GM21619 (cell line): ENCODE results near the gene CXorf49B.
"Not testable (repeated sequence)": the region's sequence is repeated elsewhere in the genome, so short reads cannot be mapped to it uniquely, and the experiment has no call there.

Source experiments
- ATAC-seq: cut with Tn5 transposase; IDR thresholded peaks from one replicate; pipeline ENCODE4 v1.9.1; 2021; ENCODE audit not compliant: unreplicated experiment

The CXorf49B gene

GRCh38 chrX:71763049-71763448, at the start of gene CXorf49B:
CXorf49B (plus strand) TSS chrX:71763349; CDS start chrX:71763424, 75 bp downstream.
- ATAC-seq: not testable (repeated sequence)

- ATAC-seq: not testable (repeated sequence)
Observed at GRCh38 chrX:71714064-71714463, 49.1 kb upstream of the CXorf49B start.

- ATAC-seq: not testable (repeated sequence)
Observed at GRCh38 chrX:71715551-71715950, 47.6 kb upstream of the CXorf49B start.

GRCh38 chrX:71716323-71716722, 46.8 kb upstream of the CXorf49B start:
- not testable (repeated sequence) for ATAC-seq

- ATAC-seq: not testable (repeated sequence)
Observed at GRCh38 chrX:71718185-71718584, 45.0 kb upstream of the CXorf49B start, which contains the start of gene CXorf49. CXorf49 (minus strand) TSS chrX:71718285; CDS start chrX:71718151, 134 bp downstream.

DNA sequence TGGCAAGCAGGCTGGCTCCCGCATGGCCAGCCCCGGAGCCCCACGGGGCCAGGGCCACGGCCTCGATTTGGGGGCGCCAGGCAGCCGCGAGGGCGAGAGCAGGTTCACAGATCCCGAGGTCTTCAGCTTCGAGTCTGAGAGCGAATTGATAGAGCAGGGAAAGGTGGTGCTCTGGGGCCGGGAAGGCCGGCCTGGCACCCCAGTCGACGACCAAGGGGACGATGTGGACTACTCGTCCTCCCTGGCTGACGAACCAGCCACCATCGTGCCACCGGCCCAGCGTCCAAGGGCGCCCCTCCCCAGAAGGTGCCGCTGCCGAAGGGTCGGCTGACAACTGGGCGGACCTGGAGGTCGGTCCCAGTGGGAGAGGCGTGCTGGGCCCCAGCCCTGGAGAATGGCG, 44.0 kb upstream of the CXorf49B start:
- not testable (repeated sequence) for ATAC-seq

- not testable (repeated sequence) for ATAC-seq
Observed at GRCh38 chrX:71720289-71720886, 42.8 kb upstream of the CXorf49B start.

- ATAC-seq: not testable (repeated sequence)
Observed at GRCh38 chrX:71760688-71761281, 2.4 kb upstream of the CXorf49B start.

GRCh38 chrX:71764832-71765231, 1.7 kb downstream of the CXorf49B start:
- not testable (repeated sequence) for ATAC-seq

DNA sequence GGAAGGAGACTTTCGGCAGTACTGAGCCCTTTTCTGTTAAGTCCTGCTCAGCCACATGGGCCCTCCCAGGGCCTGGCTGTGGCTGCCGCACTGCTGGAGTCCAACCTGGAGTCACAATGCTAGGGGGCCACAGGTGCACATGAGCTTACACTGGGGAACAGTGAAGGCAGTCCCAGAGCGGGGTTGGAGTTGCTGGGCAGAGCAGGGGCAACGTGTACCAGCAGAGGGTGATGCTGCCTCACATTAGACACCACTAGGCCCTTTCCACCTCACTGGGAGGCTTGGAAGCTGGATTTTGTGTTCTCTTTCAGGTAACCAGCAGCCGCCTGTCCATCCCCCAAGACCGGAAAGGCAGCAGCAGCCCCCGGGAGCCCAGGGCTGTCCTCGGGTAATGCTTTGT, 2.5 kb downstream of the CXorf49B start:
- not testable (repeated sequence) for ATAC-seq

DNA sequence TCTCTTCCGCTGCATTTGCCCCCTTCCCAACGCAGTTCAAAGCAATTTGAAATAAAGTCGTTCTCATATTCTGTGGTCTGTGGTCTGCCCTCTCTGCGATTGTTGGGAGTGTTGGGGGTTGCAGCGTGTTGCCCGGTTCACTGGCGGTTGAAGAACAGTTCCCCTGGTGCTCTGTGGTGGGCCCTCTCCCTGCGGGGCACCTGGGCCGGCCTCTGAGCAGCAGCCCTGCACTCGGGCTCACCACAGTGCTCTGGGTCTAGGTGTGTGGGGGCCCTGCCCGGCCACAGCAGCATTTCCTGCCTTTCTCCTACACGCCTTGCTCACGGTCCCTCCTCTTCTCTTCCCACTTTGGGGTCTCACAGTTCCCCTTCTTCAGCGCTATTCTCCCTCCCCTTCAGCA, 4.0 kb downstream of the CXorf49B start:
- not testable (repeated sequence) for ATAC-seq

DNA sequence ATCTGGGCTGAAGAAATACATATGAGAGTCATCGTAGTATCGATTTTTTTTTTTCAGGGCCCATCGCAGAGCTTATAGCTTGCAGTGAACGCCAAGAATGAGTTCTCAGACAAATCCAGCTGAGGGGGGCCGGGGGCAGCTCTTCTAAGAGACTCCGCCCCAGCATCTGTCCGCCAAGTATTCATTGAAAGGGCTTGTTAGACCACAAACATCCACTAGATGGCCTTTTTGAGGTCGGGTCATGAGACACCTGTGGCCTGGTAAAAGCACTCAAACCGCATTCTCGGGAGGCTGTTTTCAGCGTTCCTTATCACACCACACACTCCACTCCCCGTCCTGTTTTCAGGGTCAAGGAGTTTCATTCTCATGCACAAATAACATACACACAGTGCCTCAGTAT, 15.2 kb downstream of the CXorf49B start:
- ATAC-seq: not testable (repeated sequence)

DNA sequence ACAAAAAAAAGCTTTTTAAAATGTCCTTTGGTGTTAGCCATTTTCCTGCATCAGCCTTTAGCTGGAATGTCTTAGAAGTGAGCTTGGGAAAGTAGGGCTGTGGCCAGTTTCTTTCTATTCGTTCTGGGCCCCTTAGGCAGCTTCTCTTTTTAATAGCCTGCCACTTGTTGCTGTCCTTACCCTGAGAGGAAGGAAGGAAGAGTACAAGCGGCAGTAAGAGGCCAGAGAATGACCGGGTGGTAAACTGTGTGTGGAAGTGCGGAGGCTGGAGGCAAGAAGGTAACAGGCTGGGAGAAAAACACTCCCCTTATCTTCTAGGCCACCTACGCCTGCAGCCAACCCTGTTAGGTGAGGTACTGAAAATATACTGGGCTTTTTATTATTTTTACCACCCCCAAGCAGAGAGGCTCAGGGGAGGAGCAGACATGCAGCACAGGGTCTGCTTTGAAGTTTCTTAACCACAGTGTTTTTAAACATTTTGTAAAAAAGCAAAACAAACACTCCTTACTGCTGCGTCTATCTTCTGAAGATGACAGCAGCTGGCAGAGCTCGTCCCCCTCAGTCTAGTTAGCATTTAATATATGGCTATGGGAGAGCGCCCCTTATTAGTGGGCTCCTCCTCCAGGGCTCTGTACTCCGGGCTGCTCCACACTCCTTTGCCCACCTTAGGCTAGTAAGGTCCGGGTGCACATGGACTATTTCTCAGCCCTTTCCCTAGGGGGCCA, 19.2 kb downstream of the CXorf49B start:
- not testable (repeated sequence) for ATAC-seq

DNA sequence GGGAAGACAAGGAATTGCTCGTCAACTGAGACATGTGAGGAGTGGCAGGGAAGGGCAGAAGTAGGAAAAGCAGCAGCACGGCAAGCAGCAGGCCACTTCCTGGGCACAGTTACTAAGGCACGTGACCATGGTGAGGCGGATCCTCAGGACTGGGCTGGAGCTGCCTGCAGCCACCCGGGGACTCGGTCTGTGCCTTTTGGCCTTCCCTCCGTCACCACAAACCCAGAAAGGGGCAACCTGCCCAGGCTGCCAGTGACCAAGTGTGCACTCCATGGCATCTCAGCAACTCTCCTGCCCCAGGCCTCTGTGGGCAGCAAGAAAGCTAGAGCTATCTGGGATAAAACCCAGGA, 19.8 kb downstream of the CXorf49B start:
- not testable (repeated sequence) for ATAC-seq

- ATAC-seq: peak; percentile 47
Observed at GRCh38 chrX:71783569-71784347, 20.6 kb downstream of the CXorf49B start.

- ATAC-seq: peak; percentile 40
Observed at GRCh38 chrX:71784348-71784983, 21.3 kb downstream of the CXorf49B start.

- not testable (repeated sequence) for ATAC-seq
Observed at GRCh38 chrX:71806450-71806849, 43.3 kb downstream of the CXorf49B start.

DNA sequence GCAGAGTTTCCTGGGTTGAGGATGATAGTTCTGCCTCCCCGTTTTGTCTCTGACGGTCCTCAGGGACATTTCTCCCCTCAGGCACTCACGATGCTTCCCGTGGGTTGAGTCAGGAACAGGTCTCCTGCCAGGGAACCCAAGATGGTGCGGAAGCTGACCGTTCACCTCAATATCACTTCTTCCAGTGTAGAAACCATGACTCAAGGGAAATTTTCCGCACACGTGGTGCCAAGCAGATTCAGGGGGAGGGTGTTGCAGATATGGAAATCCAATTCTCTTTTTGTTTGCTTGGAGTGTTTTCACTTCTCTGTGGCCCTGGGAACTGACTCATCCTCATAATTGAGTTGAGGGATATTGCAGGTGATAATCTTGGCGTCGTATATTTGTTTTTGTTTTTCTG, 46.7 kb downstream of the CXorf49B start:
- no peak for ATAC-seq

GRCh38 chrX:71814123-71814912, 51.2 kb downstream of the CXorf49B start:
- no peak for ATAC-seq
